NCI-H510A (cell line): ENCODE measurements around the gene MOB4.
A peak's percentile ranks its signal among the peaks of the same experiment; 100 is the strongest.

Experiments
- DNase-seq: peaks from one replicate; lab custom pipeline; 2025; lab: John Stamatoyannopoulos, UW

MOB4 gene

DNA sequence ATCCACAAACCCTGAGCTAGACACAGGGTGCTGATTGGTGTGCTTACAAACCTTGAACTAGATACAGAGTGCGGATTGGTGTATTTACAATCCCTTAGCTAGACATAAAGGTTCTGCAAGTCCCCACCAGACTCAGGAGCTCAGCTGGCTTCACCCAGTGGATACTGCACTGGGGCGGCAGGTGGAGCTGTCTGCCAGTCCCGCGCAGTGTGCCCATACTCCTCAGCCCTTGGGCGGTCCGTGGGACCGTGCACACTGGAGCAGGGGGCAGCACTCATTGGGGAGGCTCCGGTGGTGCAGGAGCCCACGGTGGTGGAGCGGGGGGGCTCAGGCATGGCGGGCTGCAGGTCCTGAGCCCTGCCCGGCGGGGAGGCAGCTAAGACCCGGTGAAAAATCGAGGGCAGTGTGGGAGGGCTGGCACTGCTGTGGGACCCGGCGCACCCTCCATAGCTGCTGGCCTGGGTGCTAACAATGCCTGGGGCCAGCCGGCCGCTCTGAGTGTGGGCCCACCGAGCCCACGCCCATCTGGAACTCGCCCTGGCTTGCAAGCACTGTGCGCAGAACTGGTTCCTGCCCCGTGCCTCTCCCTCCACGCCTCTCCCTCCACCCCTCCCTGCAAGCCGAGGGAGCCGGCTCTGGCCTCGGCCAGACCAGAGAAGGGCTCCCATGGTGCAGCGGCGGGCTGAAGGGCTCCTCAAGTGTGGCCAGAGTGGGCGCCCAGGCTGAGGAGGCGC is 75.6 kb downstream of the MOB4 start:
- DNase-seq, result no peak

DNA sequence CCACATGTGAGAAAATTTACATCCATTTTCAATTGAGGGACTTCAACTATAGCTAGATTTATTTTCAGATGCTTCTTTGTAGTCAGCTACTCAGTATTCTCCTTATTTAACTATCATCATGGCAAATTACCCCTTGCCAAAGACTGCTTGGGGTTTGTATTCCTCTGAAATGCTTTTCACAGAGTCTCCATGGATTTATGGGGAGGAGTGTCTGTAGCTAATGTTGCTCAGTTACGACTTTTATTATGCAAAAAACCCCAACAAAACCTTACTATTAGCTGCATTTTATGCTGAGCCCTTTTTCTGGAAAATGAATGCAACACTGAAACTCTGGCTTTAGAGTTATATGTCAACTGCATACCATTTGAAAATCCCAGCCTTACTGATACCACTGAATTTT is 80.9 kb downstream of the MOB4 start:
- DNase-seq, result no peak

DNA sequence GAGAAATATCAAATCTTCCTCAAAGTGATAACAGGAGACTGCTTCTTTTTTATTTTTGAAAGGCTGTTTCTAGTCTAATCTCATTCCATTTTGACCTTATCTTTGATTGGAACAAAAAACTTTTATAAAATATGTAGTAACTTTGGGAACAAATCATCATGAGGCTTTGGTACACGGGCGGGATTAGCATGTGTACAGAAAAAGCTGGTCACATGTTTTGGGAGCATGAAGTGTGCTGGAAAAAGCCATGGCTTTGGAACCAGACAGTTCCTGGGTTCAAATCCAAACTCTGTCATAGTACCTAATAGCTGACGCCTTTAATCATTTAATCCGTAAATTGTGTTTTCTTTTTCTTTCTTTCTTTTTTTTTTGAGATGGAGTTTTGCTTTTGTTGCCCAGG is 81.3 kb downstream of the MOB4 start:
- DNase-seq, result no peak

DNA sequence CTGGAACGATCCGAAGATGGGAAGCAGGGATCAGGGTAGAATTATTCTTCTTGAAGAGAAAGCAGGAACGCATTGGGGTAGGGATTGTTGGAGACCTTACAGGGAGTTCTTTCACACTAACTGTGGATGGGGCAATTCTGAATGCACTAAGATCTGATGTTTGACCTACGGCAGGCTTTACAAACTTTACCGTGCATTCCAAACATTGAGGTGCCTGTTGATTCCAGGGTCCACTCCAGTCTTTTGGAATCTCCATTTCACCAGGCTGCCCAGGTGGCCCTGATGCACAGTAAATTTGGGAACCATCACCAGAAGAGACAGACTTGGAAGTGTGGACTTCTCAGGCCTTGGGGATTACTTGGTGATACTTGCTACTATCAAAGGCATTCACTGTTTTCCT is 82.6 kb downstream of the MOB4 start:
- no peak for DNase-seq

DNA sequence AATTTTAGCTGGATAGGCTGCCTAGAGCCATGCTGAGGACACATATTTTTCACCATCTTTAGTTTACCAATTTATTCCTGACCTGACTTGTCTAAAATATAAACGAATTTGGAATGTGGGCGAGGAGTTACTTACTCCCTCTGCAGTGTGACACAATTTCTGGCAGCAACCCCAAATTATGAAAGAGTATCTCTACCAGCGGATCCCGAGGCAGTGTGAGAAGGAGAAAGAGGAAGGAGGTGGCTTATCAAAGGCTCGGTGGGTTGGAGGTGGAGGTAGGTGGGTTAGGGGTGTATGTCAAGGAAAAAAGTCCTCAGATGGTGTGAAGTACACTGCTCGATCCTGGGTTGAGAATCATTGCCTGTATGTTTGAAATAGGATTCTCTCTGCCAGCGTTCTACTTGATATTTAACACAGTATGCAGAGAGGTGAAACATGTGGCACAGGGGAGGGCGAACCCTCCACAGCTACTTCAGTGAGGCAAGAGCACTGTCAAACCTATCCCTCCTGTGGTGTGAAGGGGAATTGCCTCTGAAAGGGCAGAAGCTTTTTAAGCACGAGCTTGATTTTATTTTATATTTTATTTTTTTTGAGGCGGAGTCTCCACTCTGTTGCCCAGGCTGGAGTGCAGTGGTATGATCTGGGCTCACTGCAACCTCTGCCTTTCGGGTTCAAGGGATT is 83.6 kb downstream of the MOB4 start:
- peak; percentile 11 for DNase-seq

DNA sequence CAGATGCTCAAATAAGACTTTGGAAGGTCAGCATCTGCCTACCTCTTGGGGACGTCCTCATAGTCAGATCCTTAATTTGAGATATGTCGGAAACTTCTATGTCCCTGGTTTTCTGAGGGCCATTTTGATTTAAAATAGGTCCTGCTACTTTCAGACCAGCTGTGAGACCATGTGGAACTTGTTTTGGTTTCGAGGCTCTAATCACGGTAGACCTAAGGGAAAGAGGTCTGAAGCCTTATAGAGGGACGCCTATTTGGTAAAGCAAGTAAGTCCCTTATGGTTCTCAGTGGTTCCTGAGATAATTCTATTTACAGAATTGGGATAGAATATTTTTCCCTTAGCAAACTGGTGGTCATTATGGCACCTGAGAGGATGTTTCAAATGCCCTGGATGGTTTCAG is 84.4 kb downstream of the MOB4 start:
- no peak for DNase-seq

DNA sequence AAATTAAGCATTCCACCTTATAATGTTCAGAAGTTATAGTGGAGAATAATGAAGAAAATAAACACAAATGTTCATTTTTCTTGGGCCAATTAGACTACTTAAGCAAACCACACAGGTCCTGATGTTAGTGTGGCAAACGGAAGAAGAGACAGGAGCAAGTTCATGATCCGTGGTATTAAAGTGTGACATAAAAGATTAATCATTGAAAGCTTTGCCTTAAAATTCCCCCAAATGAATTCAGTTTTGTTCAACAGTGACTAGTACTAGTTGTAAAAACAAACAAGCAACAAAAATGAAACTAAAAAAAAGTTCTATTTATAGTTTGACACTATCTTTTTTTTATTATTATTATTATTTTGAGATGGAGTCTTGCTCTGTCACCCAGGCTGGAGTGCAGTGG is 85.9 kb downstream of the MOB4 start:
- DNase-seq, result no peak
